Mesothelial cell of epicardium (in vitro differentiated cells): ENCODE measurements around the gene KRTAP4-9. TPM values are rescaled to one million over a fixed set of nuclear protein-coding genes. Genes with fewer than 3 reads are reported as not detected.
"Not testable (repeated sequence)": the region's sequence is repeated elsewhere in the genome, so short reads cannot be mapped to it uniquely, and the experiment has no call there.

Experiments used
- DNase-seq, 2 experiments: peaks; one replicate each; pipeline ENCODE4 v3.0.0; 2021; ENCODE audit warnings: low spot score in 2 of 2; ENCODE audit not compliant: unreplicated experiment in 2 of 2
- H3K27ac Mint-ChIP-seq: 2 replicates; pipeline ENCODE4 v1.8.0; 2021; ENCODE audit warnings: mixed read lengths
- H3K27me3 Mint-ChIP-seq: 2 replicates; pipeline ENCODE4 v1.8.0; 2021; ENCODE audit warnings: low read depth, mixed read lengths
- H3K36me3 Mint-ChIP-seq: 2 replicates; pipeline ENCODE4 v1.8.0; 2021; ENCODE audit warnings: mixed read lengths
- H3K4me1 Mint-ChIP-seq: 2 replicates; pipeline ENCODE4 v1.8.0; 2021; ENCODE audit warnings: mixed read lengths
- H3K4me3 Mint-ChIP-seq: 2 replicates; pipeline ENCODE4 v1.8.0; 2021; ENCODE audit warnings: mild to moderate bottlenecking, moderate library complexity, mixed read lengths
- H3K9me3 Mint-ChIP-seq: 2 replicates; pipeline ENCODE4 v1.8.0; 2021; ENCODE audit warnings: mixed read lengths
- total RNA-seq: library from RNA; stranded (reverse); gene quantifications from 3 replicates; pipeline ENCODE4 v1.2.1, GENCODE V29; 2021
- TF ChIP-seq, protein P1 (sequence below): fragments of 200-600 bp; sonication (generic); IDR thresholded peaks from one replicate; pipeline ENCODE4 v1.5.0; 2021; ENCODE audit warnings: antibody characterized with exemption; ENCODE audit not compliant: unreplicated experiment

Gene KRTAP4-9
- total RNA-seq, 1 donor from 2014 or later: not detected

DNA sequence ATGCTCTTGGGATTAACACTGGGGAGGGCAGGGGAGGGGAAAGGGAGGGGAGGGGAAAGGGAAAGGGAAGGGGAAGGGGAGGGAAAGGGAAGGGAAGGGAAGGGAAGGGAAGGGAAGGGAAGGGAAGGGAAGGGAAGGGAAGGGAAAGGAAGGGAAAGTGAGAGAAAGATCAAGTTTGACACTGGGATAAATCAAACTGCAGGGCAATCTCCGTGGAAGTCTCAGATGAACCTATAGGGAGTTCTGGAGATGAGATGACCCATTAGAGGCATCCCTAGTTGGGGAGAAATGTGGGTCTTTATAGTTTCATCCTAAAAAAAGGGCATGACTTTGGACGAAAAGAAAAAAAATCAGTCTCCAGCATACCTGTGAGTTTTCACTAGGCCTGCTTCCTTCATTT lies 16.6 kb downstream of the KRTAP4-9 start:
- TF ChIP-seq, protein P1, sequence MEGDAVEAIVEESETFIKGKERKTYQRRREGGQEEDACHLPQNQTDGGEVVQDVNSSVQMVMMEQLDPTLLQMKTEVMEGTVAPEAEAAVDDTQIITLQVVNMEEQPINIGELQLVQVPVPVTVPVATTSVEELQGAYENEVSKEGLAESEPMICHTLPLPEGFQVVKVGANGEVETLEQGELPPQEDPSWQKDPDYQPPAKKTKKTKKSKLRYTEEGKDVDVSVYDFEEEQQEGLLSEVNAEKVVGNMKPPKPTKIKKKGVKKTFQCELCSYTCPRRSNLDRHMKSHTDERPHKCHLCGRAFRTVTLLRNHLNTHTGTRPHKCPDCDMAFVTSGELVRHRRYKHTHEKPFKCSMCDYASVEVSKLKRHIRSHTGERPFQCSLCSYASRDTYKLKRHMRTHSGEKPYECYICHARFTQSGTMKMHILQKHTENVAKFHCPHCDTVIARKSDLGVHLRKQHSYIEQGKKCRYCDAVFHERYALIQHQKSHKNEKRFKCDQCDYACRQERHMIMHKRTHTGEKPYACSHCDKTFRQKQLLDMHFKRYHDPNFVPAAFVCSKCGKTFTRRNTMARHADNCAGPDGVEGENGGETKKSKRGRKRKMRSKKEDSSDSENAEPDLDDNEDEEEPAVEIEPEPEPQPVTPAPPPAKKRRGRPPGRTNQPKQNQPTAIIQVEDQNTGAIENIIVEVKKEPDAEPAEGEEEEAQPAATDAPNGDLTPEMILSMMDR: no peak
- H3K4me3 Mint-ChIP-seq: no peak overlapping the region
- DNase-seq: no peak
- no peaks in the 10 kb centered on the region for H3K36me3 Mint-ChIP-seq
- no peak overlapping the region for H3K27ac Mint-ChIP-seq
- peaks cover 10% of the 10 kb centered on the region for H3K9me3 Mint-ChIP-seq
- H3K27me3 Mint-ChIP-seq: peaks cover 10% of the 10 kb centered on the region
- H3K4me1 Mint-ChIP-seq: peaks cover 28% of the 10 kb centered on the region

- DNase-seq, H3K36me3 Mint-ChIP-seq, H3K27ac Mint-ChIP-seq, H3K27me3 Mint-ChIP-seq, H3K4me3 Mint-ChIP-seq: not testable (repeated sequence)
- H3K9me3 Mint-ChIP-seq: peaks cover 15% of the 10 kb centered on the region
- H3K4me1 Mint-ChIP-seq: peaks cover 20% of the 10 kb centered on the region
Measured at GRCh38 chr17:41123292-41123990, 18.3 kb downstream of the KRTAP4-9 start.

- Mint-ChIP-seq H3K9me3 (peaks cover 19% of the 10 kb centered on the region), H3K4me1 (peaks cover 16% of the 10 kb centered on the region)
- DNase-seq, H3K27ac Mint-ChIP-seq, H3K36me3 Mint-ChIP-seq, H3K27me3 Mint-ChIP-seq, H3K4me3 Mint-ChIP-seq: not testable (repeated sequence)
Measured at GRCh38 chr17:41123991-41124371, 18.8 kb downstream of the KRTAP4-9 start, which contains the start of gene KRTAP4-12. KRTAP4-12 (minus strand) TSS chr17:41124182; CDS start chr17:41124122, 60 bp downstream.

DNA sequence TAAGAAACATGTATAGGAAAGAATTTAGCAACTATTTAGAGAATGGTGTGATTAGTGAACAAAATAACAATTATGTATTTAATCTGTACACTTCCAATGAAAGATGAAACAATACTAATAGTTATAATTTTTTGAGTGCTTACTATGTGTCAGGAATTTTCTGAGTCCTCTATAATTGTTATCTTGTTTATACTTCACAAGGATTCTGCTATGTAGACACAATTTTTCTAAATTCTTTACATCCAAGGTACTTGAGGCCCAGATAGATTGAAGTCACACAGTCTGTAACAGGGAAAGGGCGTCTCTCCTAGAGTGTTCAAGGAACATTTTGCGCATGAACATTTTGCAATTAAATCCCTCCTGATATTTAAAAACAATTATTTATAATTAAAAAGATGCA lies 19.9 kb downstream of the KRTAP4-9 start:
- Mint-ChIP-seq H3K9me3 (peaks cover 27% of the 10 kb centered on the region), H3K27ac (no peak overlapping the region), H3K4me1 (peaks cover 12% of the 10 kb centered on the region)

GRCh38 chr17:41126412-41126811 lies 21.2 kb downstream of the KRTAP4-9 start:
- H3K9me3 Mint-ChIP-seq: peaks cover 27% of the 10 kb centered on the region
- no peak for DNase-seq
- H3K27me3 Mint-ChIP-seq: peaks cover 4% of the 10 kb centered on the region
- H3K36me3 Mint-ChIP-seq: peaks cover 2% of the 10 kb centered on the region
- H3K27ac Mint-ChIP-seq: no peak overlapping the region
- H3K4me1 Mint-ChIP-seq: peaks cover 11% of the 10 kb centered on the region
- TF ChIP-seq, protein P1: no peak
- no peak overlapping the region for H3K4me3 Mint-ChIP-seq

More for the DNA sequence above, 19.9 kb downstream of the KRTAP4-9 start:
- peaks cover 4% of the 10 kb centered on the region for H3K27me3 Mint-ChIP-seq
- DNase-seq: no peak
- TF ChIP-seq, protein P1: no peak
- H3K36me3 Mint-ChIP-seq: peaks cover 2% of the 10 kb centered on the region
- no peak overlapping the region for H3K4me3 Mint-ChIP-seq

GRCh38 chr17:41127371-41127770 lies 22.2 kb downstream of the KRTAP4-9 start:
- Mint-ChIP-seq H3K4me1 (peaks cover 11% of the 10 kb centered on the region), H3K27me3 (peaks cover 4% of the 10 kb centered on the region), H3K36me3 (peaks cover 2% of the 10 kb centered on the region), H3K4me3 (no peak overlapping the region), H3K27ac (no peak overlapping the region), H3K9me3 (peaks cover 27% of the 10 kb centered on the region)
- TF ChIP-seq, protein P1: no peak
- DNase-seq: no peak
